GM18499 (cell line): ENCODE data around the gene OSGEPL1.
A peak's percentile ranks its signal among the peaks of the same experiment; 100 is the strongest.
"Not testable (repeated sequence)": the region's sequence is repeated elsewhere in the genome, so short reads cannot be mapped to it uniquely, and the experiment has no call there.

Source experiments
- ATAC-seq: cut with Tn5 transposase; IDR thresholded peaks from one replicate; pipeline ENCODE4 v1.9.1; 2021; ENCODE audit warnings: moderate number of reproducible peaks; ENCODE audit not compliant: insufficient read depth, unreplicated experiment

The OSGEPL1 gene

GRCh38 chr2:189762551-189763298 lies at the start of gene OSGEPL1:
Gene OSGEPL1, minus strand, starts transcription at chr2:189762792. Its CDS starts 1,152 bp downstream, at chr2:189761640.
- ATAC-seq = peak; percentile 93

DNA sequence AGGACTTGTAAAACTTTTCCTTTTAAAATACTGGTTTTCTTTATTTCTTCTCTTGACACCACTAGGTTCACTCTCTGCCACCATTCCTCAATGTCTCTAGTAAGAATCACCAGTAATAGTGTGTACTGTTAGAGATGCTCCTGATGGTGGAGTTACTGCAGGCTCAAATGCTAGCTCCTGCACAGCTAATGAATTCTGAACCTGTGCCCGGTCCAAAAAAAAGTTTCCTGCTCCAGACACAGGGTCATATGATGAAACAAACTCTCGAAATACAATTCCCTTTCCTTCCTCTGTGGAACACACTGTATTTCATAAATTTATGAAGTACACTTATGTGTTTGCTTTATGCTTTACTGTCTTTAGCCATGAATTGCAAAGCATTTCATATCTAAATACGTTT lies 40.8 kb upstream of the OSGEPL1 start:
- no peak for ATAC-seq

DNA sequence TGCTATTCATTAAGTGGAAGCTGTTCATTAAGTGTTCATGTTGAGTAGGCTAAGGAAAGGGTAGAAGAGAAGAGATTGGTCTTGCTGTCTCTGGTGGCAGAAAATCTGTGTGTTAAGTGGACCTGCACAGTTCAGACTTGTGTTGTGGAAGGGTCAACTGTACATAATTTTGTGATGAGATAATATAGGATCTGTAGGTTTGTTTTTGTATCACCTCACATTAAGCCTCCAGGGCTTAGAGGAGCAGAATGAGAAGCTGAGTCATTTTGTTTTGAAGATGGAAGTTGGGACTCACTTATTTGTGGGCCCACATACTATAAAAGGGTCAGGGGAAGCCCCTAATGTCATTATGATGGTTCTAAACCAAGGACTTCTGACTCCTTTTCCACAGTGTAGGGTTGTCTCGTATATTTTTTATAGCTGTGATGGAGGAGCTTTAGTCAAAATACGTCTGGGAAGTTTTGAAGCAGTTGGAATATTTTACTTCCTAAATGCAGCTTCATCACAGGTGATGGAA lies 39.9 kb upstream of the OSGEPL1 start:
- no peak for ATAC-seq

DNA sequence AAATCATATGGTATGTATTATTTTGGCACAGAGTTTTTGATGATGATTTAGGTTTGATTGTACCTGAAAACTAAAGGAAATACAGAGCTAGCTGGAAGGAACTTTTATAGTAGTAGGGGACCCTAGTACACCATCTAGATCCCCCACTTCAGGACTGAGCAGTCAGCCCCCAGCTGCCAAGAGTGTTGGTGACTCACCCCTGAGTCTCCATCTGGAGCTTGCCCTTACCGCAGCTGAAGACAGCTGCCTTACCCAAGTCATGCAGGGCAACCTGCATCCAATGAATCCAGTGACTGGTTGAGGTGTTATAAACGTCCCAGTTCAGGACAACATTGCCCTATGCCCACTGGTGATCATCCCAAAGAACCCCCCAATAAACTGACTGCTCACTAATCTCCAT lies 36.9 kb upstream of the OSGEPL1 start:
- no peak for ATAC-seq

DNA sequence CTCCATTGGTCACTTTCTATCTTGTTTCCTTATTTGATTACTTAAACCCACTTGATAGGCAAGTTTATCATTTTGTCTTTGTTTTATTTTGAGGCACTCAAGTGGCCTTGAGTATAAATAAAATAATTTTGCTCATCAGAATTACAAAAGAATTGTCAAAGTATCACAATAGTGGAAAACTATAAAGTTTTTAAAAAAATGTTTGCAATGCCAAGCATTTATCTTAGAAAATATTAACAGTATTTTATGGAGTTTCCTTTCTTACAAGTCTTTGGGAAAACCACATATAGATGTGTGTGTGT lies 36.4 kb upstream of the OSGEPL1 start:
- no peak for ATAC-seq

- peak; percentile 66 for ATAC-seq
Observed at GRCh38 chr2:189798312-189799029, 35.9 kb upstream of the OSGEPL1 start.

DNA sequence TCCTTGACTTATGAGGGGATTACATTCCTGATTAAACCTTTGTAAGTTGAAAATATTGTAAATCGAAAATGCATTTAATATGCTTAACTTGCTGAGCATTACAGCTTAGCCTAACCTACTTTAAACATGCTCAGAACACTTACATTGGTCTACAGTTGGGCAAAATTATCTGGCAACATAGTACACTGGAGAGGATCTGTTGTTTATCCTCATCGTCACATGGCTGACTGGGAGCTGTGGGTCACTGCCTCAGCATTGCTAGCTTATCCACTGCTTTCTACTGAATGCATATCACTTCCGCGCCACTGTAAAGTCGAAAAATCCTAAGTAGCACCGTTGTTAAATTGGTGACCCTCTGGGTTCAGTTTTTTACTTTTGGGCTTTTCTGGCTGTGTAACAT lies 35.3 kb upstream of the OSGEPL1 start:
- ATAC-seq = no peak

GRCh38 chr2:189794310-189794709 lies 31.7 kb upstream of the OSGEPL1 start:
- ATAC-seq = no peak

GRCh38 chr2:189791338-189792042 lies 28.9 kb upstream of the OSGEPL1 start:
- no peak for ATAC-seq

- ATAC-seq = peak; percentile 83
Observed at GRCh38 chr2:189783927-189784867, 21.6 kb upstream of the OSGEPL1 start, which contains the start of the genes ORMDL1 and PMS1. Gene ORMDL1, minus strand, starts transcription at chr2:189784339. Its CDS starts 1,744 bp downstream, at chr2:189782595. Gene PMS1, plus strand, starts transcription at chr2:189784450. Its CDS starts 7,360 bp downstream, at chr2:189791810.

DNA sequence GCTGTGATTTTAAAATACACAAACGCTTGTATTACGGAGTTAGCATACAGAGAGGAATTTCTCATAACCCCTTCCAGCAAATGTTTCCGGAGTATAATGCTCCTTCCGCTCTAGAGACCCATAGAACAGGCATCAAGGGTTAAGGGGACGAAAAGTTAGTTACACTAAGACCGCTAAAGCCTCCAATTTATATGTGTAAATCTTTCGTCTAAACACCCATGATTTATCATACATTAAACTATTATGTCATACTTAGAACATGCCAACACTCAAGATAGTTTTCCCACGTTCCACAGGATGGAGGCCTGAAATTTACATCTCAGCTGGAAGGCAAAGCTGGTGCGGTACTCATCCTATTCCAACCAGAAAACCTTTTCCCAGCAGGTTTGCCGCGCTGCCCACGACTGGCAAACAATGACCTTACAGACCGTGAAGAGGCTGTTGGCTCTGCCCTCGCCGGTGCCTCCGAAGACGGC lies 20.9 kb upstream of the OSGEPL1 start:
- ATAC-seq = peak; percentile 9

DNA sequence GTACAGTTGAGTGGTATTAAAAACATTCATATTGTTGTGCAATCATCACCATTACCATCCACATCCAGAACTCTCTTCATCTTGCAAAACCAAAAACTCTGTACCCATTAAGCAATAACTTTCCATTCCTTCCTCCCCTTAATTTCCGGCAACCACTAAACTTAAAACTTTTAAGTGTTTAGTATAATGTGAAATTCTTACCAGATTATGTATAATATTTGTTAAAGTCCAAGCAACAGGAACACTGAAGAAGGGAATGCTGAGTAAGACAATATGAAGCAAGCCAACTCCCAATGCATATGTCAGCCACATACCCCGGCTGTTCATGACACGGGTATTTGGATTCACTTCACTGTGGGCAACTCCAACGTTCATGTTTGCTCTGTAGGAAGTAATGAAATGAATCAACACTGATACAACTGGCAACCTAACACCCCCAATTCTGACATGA lies 19.7 kb upstream of the OSGEPL1 start:
- ATAC-seq = no peak

- ATAC-seq = no peak
Observed at GRCh38 chr2:189772212-189772611, 9.6 kb upstream of the OSGEPL1 start.

DNA sequence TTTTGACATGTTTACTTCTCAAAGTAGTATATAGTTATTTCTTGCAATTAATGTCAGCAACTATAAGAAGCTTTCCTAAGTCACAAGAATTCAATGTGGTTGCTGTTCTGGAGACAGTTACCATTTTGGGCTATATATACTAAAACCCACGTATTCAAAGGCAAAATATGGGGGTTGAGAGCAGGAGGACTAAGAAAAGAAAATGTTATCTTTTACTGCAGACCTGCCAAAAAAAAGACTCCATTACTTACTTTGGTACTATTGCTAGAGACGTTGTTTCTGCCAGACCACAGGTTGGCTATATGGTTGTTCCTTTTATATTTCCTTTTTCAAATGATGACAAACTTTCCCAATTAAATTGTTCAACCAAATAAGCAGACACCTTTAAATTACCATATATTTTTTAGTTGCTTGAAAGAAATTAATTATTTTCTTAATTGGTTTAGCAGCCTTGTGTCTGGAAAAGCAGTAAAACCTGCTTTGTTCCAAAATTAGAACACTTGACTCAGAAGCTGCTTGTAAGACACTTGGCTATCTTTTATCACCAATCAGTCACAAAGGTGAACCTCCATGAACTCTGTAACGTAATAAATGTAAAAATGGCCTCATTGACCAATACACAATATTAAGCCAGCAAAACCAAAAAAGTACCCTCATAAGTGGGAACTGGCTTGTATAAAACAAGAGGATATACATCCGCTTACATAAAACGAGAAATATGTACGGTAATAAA lies 8.2 kb upstream of the OSGEPL1 start:
- no peak for ATAC-seq

- ATAC-seq = no peak
Observed at GRCh38 chr2:189763908-189764661, 1.5 kb upstream of the OSGEPL1 start.

GRCh38 chr2:189762229-189762550 lies 402 bp downstream of the OSGEPL1 start:
- no peak for ATAC-seq

GRCh38 chr2:189760154-189760553 lies 2.4 kb downstream of the OSGEPL1 start:
- not testable (repeated sequence) for ATAC-seq

DNA sequence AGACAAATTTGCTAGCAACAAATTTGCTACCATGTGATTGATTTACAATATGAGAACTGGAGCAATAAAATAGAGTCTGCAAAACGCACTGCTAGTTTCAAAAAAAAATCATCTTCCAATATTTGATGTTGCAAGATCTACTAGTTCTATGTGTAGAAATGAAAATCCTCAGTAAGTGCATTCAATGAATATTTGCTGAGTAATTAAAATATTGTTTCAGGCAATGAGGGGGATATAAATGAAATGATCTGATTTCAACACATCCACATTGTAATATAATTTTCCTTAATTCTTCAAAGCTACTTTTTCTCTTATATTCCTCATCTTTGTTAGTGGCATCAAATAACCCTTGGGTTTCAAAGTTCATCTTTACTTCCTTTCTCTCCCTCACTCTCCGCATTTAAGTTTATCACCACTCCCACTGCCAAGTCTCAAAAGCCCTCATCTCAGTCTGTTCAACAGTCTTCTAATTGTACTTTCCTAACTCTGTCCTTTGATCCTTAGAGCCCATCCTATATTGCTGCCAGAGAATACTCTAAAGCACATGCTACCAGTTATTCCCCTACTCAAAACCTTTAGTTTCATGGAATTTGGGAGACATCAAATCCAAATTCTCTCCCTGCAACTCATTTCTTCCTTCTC lies 6.2 kb downstream of the OSGEPL1 start:
- no peak for ATAC-seq
